GM18507 (cell line): ENCODE results near the gene SLC8A2.
"Not testable (repeated sequence)": the region's sequence is repeated elsewhere in the genome, so short reads cannot be mapped to it uniquely, and the experiment has no call there.

Experiments
- DNase-seq: peaks from one replicate; pipeline ENCODE4 v3.0.0; 2011; ENCODE audit warnings: low read depth; ENCODE audit not compliant: insufficient read length; ENCODE audit errors: extremely low spot score
- FAIRE-seq: peaks from 2 replicates; lab custom pipeline; 2011; peaks lifted over from hg19 to GRCh38; lab: Jason Lieb, UNC

SLC8A2 gene

DNA sequence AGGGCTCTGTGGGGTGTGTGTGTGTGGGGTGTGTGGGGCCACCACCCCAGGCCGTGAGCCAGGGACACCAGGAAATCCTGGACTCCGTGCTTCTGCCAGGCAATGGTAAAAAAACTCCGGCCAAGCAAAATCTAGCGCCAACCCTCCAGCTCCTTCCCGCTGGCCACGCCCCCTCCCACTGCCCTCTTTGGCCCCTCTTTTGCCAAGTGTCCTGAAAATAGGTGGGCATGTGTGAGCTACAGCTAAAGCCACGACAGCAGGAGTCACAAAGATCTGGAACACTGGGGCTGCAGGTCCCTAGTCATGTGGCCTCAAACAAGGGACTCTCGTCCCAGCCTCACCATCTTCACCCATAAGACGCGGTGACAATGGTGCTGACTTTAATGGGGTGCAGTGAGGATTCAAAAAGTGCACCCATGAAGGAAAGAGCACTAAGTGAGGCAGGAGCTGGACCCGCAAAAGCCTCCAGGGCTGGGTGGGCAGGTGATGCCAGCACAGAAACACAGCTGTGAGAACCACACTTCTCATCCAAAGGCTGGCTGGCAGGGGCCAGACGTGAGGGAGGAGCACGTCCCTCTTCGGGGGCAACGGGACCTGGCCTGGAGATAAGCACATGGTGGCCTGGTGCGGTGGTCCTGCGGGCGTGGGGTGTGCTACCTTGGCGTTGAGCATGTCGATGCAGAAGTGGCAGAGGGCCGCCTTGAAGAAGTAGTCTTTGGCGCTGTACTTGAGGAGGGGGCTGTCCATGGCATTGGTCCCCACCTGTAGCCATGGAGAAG is 19.9 kb upstream of the SLC8A2 start:
- no peak for DNase-seq
- no peak for FAIRE-seq

DNA sequence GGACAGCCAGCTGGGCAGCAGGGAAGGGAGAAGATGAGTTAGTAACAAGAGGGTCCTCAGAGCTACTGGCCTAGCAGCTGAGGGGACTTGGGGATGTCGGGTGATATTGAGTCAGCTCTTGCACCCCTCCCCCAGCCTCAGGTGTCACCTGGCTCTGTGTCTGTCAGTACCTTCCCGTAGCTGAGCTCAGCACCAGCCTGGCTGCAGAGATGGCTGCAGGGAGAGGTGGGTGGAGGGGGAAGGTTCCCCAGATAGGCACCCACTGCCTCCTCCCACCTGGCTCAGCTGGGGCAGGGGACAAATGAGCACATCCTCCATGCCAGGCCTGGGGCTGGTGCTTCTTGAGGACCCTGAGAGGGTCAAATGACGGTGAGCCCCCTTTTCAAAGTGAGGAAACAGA is 19.2 kb upstream of the SLC8A2 start:
- FAIRE-seq (no peak), DNase-seq (no peak)

DNA sequence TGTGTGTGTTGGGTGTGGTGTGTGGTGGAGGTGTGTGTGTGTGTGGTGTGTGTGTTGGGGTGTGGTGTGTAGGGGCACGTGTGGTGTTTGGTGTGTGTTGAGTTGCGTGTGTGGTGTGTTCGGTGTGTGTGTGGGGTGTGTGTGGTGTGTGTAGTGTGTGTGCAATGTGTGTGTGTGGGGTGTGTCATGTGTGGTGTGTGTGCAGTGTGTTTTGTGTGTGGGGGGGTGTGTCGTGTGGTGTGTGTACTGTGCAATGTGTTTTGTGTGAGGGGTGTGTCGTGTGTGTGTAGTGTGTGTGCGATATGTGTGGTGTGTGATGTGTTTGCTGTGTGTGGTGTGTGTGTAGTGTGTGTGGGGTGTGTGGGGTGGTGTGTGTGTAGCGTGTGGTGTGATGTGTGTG is 18.3 kb upstream of the SLC8A2 start:
- DNase-seq = no peak
- FAIRE-seq = no peak

GRCh38 chr19:47489072-47489914 is 17.6 kb upstream of the SLC8A2 start:
- DNase-seq = no peak
- no peak for FAIRE-seq

- DNase-seq (no peak), FAIRE-seq (no peak)
Observed at GRCh38 chr19:47487551-47488515, 16.1 kb upstream of the SLC8A2 start.

DNA sequence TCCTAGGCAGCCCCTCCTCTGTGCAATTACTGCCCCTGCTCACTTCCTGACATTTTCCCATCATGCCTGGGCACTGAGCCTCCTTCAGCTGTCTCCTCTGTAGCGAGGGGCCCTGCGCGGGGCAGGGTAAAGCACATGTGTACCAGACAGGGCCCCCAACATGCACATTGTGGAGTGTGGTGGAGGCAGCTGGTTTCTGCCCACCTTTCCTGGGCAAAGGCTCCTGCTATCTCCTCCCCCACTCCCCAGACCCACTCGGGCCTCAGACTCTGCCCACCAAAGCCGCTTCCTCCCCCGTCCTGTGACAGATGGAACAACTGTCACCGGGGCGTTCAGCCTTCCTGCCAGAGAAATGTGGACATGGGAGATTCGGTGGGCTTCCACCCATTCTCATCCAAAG is 15.2 kb upstream of the SLC8A2 start:
- FAIRE-seq (no peak), DNase-seq (no peak)

- FAIRE-seq, DNase-seq: not testable (repeated sequence)
Observed at GRCh38 chr19:47486220-47486619, 14.5 kb upstream of the SLC8A2 start.

GRCh38 chr19:47485210-47485609 is 13.5 kb upstream of the SLC8A2 start:
- FAIRE-seq = no peak
- no peak for DNase-seq

- FAIRE-seq (peak; percentile 91), DNase-seq (peak; percentile 94)
Observed at GRCh38 chr19:47483800-47484690, 12.4 kb upstream of the SLC8A2 start, which contains the start of gene KPTN. KPTN (minus strand) TSS chr19:47484219; CDS start chr19:47484160, 59 bp downstream.

DNA sequence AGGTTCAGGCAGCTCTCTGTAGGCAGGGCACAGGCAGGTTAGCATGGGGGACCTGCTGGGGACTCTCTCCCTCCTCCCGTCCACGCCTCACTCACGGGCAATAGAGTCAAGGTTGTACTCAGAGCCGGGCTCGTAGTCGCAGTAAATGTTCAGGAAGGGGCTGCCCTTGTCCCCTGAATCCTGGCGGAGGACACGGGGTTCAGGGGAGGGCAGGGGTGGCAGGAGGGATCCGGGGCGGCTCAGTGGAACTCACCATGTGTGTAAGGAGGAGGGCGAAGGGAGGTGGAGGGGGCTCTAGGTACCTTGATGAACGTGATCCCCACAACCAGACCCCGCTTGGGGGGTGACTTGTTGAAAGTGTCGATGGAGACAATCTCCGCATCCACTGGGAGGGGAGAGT is 11.5 kb upstream of the SLC8A2 start:
- DNase-seq (no peak), FAIRE-seq (no peak)

DNA sequence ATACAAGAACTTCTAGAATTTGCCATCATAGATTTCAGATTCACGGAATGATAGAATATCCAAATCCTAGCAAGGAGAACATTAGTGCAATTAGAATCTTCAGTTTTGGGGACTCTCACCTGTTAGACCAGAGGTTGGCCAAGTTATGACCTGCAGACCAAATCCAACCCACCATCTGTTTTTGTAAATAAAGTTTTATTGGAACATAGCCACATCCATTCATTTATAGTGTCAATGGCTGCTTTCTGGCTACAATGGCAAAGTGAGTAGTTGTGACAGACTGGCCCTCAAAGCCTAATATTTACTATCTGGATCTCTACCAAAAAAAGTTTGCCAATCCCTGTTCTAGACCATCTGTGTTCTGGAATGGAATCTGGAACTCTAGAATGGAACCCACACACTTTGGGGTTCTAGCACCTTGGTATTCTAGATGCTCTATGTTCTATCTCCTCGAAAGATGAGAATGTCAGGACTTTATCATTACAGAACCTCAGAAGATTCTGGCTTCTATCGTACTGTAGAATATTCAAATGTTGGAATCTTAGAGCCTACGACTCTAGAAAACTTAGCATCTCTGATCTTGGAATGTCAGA is 9.9 kb upstream of the SLC8A2 start:
- DNase-seq (no peak), FAIRE-seq (no peak)

- no peak for DNase-seq
- FAIRE-seq = no peak
Observed at GRCh38 chr19:47480658-47481057, 9.0 kb upstream of the SLC8A2 start.

- DNase-seq (no peak), FAIRE-seq (no peak)
Observed at GRCh38 chr19:47479701-47480503, 8.2 kb upstream of the SLC8A2 start.

DNA sequence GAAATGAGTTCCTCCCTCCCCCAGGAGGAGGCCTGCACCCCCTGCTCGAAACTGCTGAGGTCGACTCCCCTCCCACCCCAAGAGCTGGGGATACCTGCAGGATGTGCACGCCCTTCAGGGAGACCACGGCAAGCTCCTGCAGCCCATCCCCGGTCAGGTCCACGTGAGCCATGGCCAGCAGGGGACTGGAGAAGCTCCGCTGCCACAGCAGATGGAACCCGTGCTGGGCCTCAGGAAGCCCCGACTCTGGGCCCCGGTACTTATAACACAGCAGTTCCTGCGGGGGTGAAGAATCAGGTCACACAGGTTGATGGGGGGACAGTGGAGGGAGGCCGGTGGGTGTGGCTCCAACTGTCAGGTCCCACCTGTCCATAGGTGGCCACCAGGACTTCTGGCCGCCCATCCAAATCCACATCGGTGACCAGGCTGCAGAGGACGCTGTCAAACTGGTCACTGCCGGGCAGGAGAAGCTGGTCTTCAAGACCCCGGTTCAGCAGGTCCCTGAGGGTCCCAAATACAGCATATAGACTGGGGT is 4.8 kb upstream of the SLC8A2 start:
- FAIRE-seq = no peak
- DNase-seq = no peak

- FAIRE-seq (no peak), DNase-seq (no peak)
Observed at GRCh38 chr19:47475465-47475864, 3.8 kb upstream of the SLC8A2 start.

GRCh38 chr19:47473336-47473735 is 1.6 kb upstream of the SLC8A2 start:
- DNase-seq (no peak), FAIRE-seq (no peak)

GRCh38 chr19:47471381-47471732 is 336 bp downstream of the SLC8A2 start:
- DNase-seq (no peak), FAIRE-seq (no peak)
